GM06990 (cell line): ENCODE data around the gene IFT88.
A peak's percentile ranks its signal among the peaks of the same experiment; 100 is the strongest.

Source experiments
- DNase-seq: peaks from one replicate; pipeline ENCODE4 v3.0.0-alpha.2; 2011; ENCODE audit not compliant: insufficient read length; ENCODE audit errors: extremely low read depth
- H3K27me3 ChIP-seq: replicated peaks from 2 replicates; pipeline ENCODE4 v1.6.0; 2011; ENCODE audit warnings: low read length; ENCODE audit not compliant: control insufficient read depth, insufficient read depth
- H3K36me3 ChIP-seq: 2 replicates; pipeline ENCODE4 v1.5.1; 2011; ENCODE audit warnings: low read length; ENCODE audit not compliant: control insufficient read depth, insufficient read depth
- H3K4me3 ChIP-seq: replicated peaks from 2 replicates; pipeline ENCODE4 v1.5.1; 2011; ENCODE audit warnings: low read depth, mild to moderate bottlenecking, control low read depth, low read length
- TF ChIP-seq, protein P1 (sequence below): IDR thresholded peaks from 2 replicates; pipeline ENCODE4 v1.5.1; 2011; ENCODE audit warnings: low read length, control low read depth, mild to moderate bottlenecking, inconsistent platforms; ENCODE audit not compliant: insufficient read depth, poor library complexity, severe bottlenecking

The IFT88 gene

DNA sequence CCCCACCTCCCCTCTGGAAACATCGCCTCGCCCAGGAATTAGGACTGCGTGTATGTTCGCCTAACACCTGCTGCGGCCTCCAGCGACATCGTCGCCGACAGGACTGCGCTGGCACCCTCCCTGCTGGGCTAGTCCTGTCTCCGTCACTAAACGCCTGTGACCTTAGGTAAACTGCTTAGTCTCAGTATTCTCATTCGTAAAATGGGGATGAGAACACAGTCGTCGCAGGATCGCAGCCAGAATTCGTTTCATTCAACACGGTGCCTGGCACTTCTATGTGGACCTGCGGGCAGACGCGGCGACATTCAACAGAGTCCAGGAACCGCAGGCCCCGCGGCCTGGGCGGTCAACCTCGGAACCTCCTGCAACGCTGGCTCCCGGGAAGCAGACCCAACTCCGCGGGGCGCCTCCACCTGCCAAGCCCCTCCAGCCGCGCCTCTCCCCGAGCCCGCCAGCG, 41.8 kb upstream of the IFT88 start:
- H3K4me3 ChIP-seq = peak overlapping the region; percentile 88
- TF ChIP-seq, protein P1, sequence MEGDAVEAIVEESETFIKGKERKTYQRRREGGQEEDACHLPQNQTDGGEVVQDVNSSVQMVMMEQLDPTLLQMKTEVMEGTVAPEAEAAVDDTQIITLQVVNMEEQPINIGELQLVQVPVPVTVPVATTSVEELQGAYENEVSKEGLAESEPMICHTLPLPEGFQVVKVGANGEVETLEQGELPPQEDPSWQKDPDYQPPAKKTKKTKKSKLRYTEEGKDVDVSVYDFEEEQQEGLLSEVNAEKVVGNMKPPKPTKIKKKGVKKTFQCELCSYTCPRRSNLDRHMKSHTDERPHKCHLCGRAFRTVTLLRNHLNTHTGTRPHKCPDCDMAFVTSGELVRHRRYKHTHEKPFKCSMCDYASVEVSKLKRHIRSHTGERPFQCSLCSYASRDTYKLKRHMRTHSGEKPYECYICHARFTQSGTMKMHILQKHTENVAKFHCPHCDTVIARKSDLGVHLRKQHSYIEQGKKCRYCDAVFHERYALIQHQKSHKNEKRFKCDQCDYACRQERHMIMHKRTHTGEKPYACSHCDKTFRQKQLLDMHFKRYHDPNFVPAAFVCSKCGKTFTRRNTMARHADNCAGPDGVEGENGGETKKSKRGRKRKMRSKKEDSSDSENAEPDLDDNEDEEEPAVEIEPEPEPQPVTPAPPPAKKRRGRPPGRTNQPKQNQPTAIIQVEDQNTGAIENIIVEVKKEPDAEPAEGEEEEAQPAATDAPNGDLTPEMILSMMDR = no peak
- DNase-seq = peak; percentile 47

DNA sequence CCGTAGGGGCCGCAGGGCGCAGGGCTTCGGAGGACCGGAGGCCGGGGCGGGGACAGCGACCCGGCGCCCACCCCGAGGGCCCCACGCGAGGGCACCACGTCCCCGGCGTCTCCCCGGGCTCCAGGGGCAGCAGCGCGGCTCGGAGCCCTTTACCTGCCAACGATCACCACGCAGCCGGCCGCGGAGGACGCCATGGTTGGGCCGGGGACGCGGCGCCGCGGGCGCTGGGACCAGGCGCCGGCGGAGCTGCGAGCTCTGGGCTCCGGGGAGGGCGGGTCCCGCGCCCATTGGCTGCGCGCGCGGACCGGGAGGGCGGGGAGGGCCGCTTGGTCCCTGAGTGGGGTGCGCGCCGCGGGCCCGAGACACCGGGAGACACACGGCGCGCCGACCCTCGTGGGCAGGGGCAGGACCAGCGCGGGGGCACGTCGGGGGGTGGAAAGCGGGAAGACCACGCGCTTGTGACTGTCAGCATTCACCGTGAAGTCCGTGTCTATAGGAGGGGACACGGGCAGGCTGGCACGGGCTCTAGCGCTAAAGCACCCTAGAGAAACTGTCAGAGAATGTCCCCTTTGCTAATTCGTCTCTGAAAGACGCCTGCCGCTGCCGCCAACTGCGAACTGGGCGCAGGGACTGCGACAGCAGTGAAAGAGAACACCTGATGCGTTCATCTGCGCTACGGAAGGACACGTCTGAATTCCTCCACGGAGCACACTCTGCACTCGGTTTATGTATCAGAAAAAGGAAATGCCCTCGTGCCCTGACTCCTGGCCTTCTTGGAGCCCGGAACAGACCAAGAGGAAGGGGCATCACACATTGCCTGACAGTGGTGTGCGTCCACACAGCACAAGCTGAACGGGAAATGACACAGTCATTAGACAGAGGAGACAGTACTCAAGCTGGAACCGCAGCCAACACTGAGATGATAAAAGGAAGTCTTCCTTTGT, 41.1 kb upstream of the IFT88 start, which contains the start of gene CRYL1:
CRYL1 (minus strand) TSS at position 257 of the 944 bp plus-strand sequence; CDS start at position 194, 63 bp downstream.
- Histone ChIP-seq H3K36me3 (no peaks in the 10 kb centered on the region), H3K27me3 (no peaks in the 10 kb centered on the region), H3K4me3 (peak within 1 kb of the TSS; percentile 88)
- TF ChIP-seq, protein P1 = no peak
- DNase-seq = peak; percentile 82

More for the DNA sequence above, 41.8 kb upstream of the IFT88 start:
- Histone ChIP-seq H3K36me3 (no peaks in the 10 kb centered on the region), H3K27me3 (no peaks in the 10 kb centered on the region)

DNA sequence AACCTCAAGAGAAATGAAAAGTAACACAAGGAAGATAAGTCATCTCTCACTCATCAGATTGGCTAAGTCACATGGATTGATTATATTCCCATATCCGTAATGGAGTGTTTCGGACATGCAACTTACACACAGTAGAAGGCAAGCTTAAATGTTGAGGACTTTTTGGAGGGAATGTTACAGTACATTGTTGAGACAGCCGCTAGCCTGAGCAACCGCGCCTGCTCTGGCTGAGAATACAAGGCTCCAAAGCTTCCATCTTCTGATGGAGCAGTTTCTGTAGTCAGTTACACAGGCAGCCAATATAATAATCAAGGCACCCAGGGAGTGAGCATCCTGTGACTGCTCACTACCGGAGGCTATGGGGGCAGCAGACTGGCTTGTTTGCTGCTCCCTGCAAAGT, 40.3 kb upstream of the IFT88 start:
- peak overlapping the region; percentile 88 for H3K4me3 ChIP-seq
- no peaks in the 10 kb centered on the region for H3K27me3 ChIP-seq
- no peak for DNase-seq
- TF ChIP-seq, protein P1 = no peak
- H3K36me3 ChIP-seq = no peaks in the 10 kb centered on the region

DNA sequence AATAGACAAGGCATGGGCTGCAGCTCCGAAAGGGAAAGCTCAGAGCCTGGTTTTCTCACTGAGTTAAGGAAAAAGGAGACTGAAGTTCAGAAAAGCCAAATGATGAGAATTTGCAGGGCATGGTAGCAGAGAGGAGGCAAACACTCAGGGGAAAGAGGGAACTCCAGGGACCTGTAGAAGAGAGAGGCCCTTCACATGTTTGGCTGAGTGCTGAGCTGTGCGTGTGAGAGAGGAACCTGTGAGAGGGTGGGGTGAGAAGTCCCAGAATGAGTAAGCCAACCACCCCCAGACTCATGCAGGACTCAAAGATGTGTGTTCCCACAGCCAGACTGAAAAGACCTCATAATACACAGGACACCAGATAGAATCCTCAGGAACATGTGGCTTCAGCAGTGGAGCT, 38.5 kb upstream of the IFT88 start:
- H3K36me3 ChIP-seq = no peaks in the 10 kb centered on the region
- TF ChIP-seq, protein P1 = no peak
- DNase-seq = no peak
- no peak overlapping the region for H3K4me3 ChIP-seq
- H3K27me3 ChIP-seq = no peaks in the 10 kb centered on the region

GRCh38 chr13:20534038-20534608, 32.8 kb upstream of the IFT88 start:
- no peak for DNase-seq
- TF ChIP-seq, protein P1 = no peak
- Histone ChIP-seq H3K27me3 (no peaks in the 10 kb centered on the region), H3K36me3 (no peaks in the 10 kb centered on the region), H3K4me3 (no peak overlapping the region)
